ENCODE results near the gene NF2.
"Not testable (repeated sequence)": the region's sequence is repeated elsewhere in the genome, so short reads cannot be mapped to it uniquely, and the experiment has no call there.

DNA sequence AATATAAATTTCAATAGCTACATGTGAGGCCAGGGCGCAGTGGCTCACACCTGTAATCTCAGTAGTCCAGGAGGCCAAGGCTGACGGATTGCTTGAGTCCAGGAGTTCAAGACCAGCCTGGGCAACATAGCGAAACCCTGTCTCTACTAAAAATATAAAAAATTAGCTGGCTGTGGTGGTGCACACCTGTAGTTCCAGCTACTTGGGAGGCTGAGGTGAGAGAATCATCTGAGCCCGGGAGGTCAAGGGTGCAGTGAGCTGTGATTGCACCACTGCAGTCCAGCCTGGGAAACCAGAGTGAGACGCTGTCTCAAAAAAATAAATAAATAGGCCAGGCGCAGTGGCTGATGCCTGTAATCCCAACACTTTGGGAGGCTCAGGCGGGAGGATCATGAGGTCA is 36.9 kb upstream of the NF2 start:
- not testable (repeated sequence) for TF ChIP-seq POLR2AphosphoS5, TAF1, POLR2A (IDR thresholded peaks at IDR 0.05; ENCODE audit: low read depth, low read length)
